ENCODE data around the gene RANBP2.

- TF ChIP-seq CTCF (IDR thresholded peaks at IDR 0.05; ENCODE audit: poor library complexity) = no peak
- TF ChIP-seq EZH2phosphoT487 (IDR thresholded peaks at IDR 0.05; ENCODE audit: low read depth, severe bottlenecking, unreplicated experiment) = no peak
These were observed 92.0 kb downstream of the RANBP2 start for GRCh38 chr2:108810993-108811957.
